ENCODE measurements around the gene THAP5.

The THAP5 gene

GRCh38 chr7:108535744-108536143, 33.8 kb downstream of the THAP5 start:
- DNase-seq (ENCODE audit: extremely low read depth in 1 of 2, low read depth in 1 of 2), result no peak

DNA sequence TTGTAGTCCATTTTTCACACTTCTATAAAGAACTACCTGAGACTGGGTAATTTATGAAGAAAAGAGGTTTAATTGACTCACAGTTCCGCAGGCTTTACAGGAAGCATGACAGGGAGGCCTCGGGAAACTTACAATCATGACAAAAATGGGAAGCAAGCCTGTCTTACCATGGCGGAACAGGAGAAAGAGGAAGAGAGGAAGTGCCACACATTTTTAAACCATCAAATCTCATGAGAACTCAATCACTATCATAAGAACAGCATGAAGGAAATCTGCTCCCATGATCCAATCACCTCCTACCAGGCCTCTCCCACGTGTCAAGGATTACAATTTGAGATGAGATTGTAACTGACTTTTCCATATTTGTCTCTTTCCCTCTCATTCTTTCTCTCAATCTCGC, 34.2 kb downstream of the THAP5 start:
- DNase-seq (ENCODE audit: extremely low read depth in 1 of 2, low read depth in 1 of 2), result no peak

- DNase-seq (ENCODE audit: extremely low read depth in 1 of 2, low read depth in 1 of 2), result no peak
Observed at GRCh38 chr7:108533712-108534111, 35.8 kb downstream of the THAP5 start.

GRCh38 chr7:108529341-108529740, 40.2 kb downstream of the THAP5 start:
- no peak for DNase-seq (ENCODE audit: extremely low read depth in 1 of 2, low read depth in 1 of 2)

- no peak for DNase-seq (ENCODE audit: extremely low read depth in 1 of 2, low read depth in 1 of 2)
Observed at GRCh38 chr7:108528183-108528712, 41.3 kb downstream of the THAP5 start.

GRCh38 chr7:108526768-108527017, 42.8 kb downstream of the THAP5 start:
- no peak for DNase-seq (ENCODE audit: extremely low read depth in 1 of 2, low read depth in 1 of 2)

- peak; percentile 100 for DNase-seq (ENCODE audit: extremely low read depth in 1 of 2, low read depth in 1 of 2)
Observed at GRCh38 chr7:108525985-108526767, 43.3 kb downstream of the THAP5 start, which contains the start of gene PNPLA8. TSS of gene PNPLA8 (minus strand) at chr7:108526135. CDS start at chr7:108515491, 10,644 bp downstream.

DNA sequence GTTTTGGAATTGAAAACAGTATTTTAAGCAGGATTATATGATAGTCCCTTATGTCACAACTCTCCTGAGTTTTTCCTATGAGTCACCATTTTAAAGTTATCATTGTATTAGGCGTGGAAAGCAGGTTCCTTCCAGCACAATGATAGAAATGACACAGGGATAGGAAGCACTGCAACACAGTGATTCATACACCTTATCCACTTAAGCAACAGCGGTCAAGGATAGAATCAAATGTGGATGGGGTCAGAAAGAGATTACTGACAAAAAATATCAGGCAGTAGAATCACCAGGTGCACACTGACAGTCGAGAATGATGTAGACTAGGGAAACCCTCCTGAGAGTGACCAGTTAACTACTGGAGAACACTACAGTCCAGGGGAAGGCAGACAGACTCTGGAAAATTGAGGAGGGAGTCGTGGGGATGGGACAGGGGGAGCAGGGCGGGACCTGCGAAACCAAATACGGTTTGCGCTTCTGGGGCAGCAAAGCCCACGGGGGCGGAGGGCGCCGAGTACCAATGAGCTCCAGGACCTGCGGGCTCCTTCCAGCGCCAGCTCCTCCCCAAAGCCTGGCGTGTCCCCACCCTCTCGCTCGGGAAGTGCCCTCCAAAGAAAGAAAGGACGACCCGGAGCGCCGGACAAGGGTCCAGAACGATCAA, 44.0 kb downstream of the THAP5 start:
- DNase-seq (ENCODE audit: extremely low read depth in 1 of 2, low read depth in 1 of 2), result peak in 1 of 2 donors; percentile 58

GRCh38 chr7:108522780-108523179, 46.7 kb downstream of the THAP5 start:
- no peak for DNase-seq (ENCODE audit: extremely low read depth in 1 of 2, low read depth in 1 of 2)

DNA sequence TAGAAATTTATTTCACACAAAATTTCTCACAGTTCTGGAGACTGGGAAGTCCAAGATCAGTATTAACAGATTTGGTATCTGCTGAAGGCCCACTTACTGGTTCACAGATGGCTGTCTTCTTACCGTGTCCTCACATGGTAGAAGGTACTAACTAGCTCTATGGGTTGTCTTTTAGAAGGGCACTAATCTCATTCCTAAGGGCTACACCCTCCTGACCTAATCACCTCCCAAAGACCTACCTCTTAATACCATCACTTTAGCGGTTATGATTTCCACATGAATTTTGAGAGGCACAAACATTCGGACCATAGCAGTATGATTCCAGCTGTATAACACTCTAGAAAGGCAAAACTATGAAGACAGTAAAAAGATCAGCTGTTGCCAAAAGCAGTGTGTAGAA, 51.6 kb downstream of the THAP5 start:
- no peak for DNase-seq (ENCODE audit: extremely low read depth in 1 of 2, low read depth in 1 of 2)

DNA sequence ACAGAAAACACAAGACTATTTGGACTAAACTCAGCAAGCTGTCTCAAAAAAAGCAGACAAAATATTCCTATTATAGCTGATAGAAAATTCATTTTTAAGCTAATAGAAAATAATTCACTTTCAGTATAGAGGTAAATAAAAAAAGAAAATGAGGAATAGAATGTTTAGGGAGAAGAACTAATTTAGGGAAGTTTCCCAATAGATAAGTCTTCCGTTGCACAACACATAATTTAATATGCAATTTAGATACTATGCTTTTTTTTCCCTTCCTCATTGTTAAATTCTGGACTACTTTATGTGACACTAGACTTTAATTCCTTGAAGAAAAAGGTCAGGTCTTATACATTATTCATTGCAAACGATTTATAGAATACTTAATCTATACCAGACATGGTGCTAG, 53.9 kb downstream of the THAP5 start:
- DNase-seq (ENCODE audit: extremely low read depth in 1 of 2, low read depth in 1 of 2), result no peak

GRCh38 chr7:108515013-108515412, 54.5 kb downstream of the THAP5 start:
- no peak for DNase-seq (ENCODE audit: extremely low read depth in 1 of 2, low read depth in 1 of 2)
